IPS DF 6.9 (cell line): ENCODE data around the gene PPP2R2C.

Experiments
- DNase-seq: peaks from one replicate; pipeline ENCODE4 v3.0.0-alpha.2; 2013; ENCODE audit warnings: low read depth, low spot score
- H3K27ac ChIP-seq: one replicate; pipeline ENCODE4 v1.5.1; 2013; ENCODE audit warnings: low read length, control low read depth
- H3K27me3 ChIP-seq: 2 replicates; pipeline ENCODE4 v1.6.1; 2013; ENCODE audit warnings: mild to moderate bottlenecking, low read length; ENCODE audit not compliant: control insufficient read depth, insufficient read depth
- H3K36me3 ChIP-seq: 2 replicates; pipeline ENCODE4 v1.6.1; 2013; ENCODE audit warnings: low read length; ENCODE audit not compliant: control insufficient read depth, insufficient read depth
- H3K4me1 ChIP-seq: 2 replicates; pipeline ENCODE4 v1.6.1; 2013; ENCODE audit warnings: low read length; ENCODE audit not compliant: control insufficient read depth, insufficient read depth
- H3K4me3 ChIP-seq: 2 replicates; pipeline ENCODE4 v1.5.1; 2013; ENCODE audit warnings: mild to moderate bottlenecking, low read length
- H3K9me3 ChIP-seq: 2 replicates; pipeline ENCODE4 v1.6.1; 2013; ENCODE audit warnings: low read length, inconsistent platforms; ENCODE audit not compliant: control insufficient read depth, insufficient read depth
- WGBS: extraction: QIAGEN DNeasy Blood & Tissue Kit; methylation state at CpG from one replicate; pipeline ENCODE4 v1.1.7; 2013; ENCODE audit warnings: mixed read lengths, missing lambda C conversion rate; ENCODE audit not compliant: insufficient read length, insufficient coverage; 5-methylcytosine and 5-hydroxymethylcytosine counted together

Gene PPP2R2C

GRCh38 chr4:6288342-6288741 lies 184.1 kb downstream of the PPP2R2C start:
- no peak overlapping the region for H3K27ac ChIP-seq
- no peak overlapping the region for H3K4me3 ChIP-seq
- DNase-seq, result no peak
- H3K36me3 ChIP-seq, result peaks cover 5% of the 10 kb centered on the region
- WGBS, result no CpG with 5 or more reads among the region's 5 CpGs
- no peaks in the 10 kb centered on the region for H3K9me3 ChIP-seq
- no peaks in the 10 kb centered on the region for H3K27me3 ChIP-seq
- H3K4me1 ChIP-seq, result no peaks in the 10 kb centered on the region

- no peak overlapping the region for H3K27ac ChIP-seq
- no peaks in the 10 kb centered on the region for H3K4me1 ChIP-seq
- no peak overlapping the region for H3K4me3 ChIP-seq
- WGBS, result no CpG with 5 or more reads among the region's 16 CpGs
- no peaks in the 10 kb centered on the region for H3K27me3 ChIP-seq
- DNase-seq, result no peak
- peaks cover 5% of the 10 kb centered on the region for H3K36me3 ChIP-seq
- no peaks in the 10 kb centered on the region for H3K9me3 ChIP-seq
Observed at GRCh38 chr4:6287017-6287788, 185.2 kb downstream of the PPP2R2C start.

- Histone ChIP-seq H3K27me3 (no peaks in the 10 kb centered on the region), H3K4me3 (no peak overlapping the region), H3K9me3 (no peaks in the 10 kb centered on the region), H3K27ac (no peak overlapping the region), H3K4me1 (no peaks in the 10 kb centered on the region), H3K36me3 (peaks cover 11% of the 10 kb centered on the region)
- no CpG with 5 or more reads among the region's 4 CpGs for WGBS
- DNase-seq, result no peak
Observed at GRCh38 chr4:6283282-6283681, 189.1 kb downstream of the PPP2R2C start.

GRCh38 chr4:6282314-6282771 lies 190.1 kb downstream of the PPP2R2C start:
- H3K27me3 ChIP-seq, result no peaks in the 10 kb centered on the region
- DNase-seq, result no peak
- H3K27ac ChIP-seq, result no peak overlapping the region
- no peaks in the 10 kb centered on the region for H3K9me3 ChIP-seq
- H3K36me3 ChIP-seq, result peaks cover 10% of the 10 kb centered on the region
- WGBS, result no CpG with 5 or more reads among the region's 6 CpGs
- H3K4me3 ChIP-seq, result no peak overlapping the region
- no peaks in the 10 kb centered on the region for H3K4me1 ChIP-seq

GRCh38 chr4:6281436-6282313 lies 190.7 kb downstream of the PPP2R2C start:
- WGBS, result no CpG with 5 or more reads among the region's 20 CpGs
- Histone ChIP-seq H3K9me3 (no peaks in the 10 kb centered on the region), H3K36me3 (peaks cover 6% of the 10 kb centered on the region; the same call in 1 of the 2 replicates), H3K4me3 (no peak overlapping the region), H3K4me1 (no peaks in the 10 kb centered on the region), H3K27me3 (no peaks in the 10 kb centered on the region), H3K27ac (no peak overlapping the region)
- no peak for DNase-seq

GRCh38 chr4:6280365-6280996 lies 191.9 kb downstream of the PPP2R2C start:
- whole genome bisulfite sequencing, result no CpG with 5 or more reads among the region's 16 CpGs
- H3K27ac ChIP-seq, result no peak overlapping the region
- no peak overlapping the region for H3K4me3 ChIP-seq
- no peaks in the 10 kb centered on the region for H3K27me3 ChIP-seq
- no peaks in the 10 kb centered on the region for H3K4me1 ChIP-seq
- DNase-seq, result no peak
- peaks cover 6% of the 10 kb centered on the region; the same call in 1 of the 2 replicates for H3K36me3 ChIP-seq
- no peaks in the 10 kb centered on the region for H3K9me3 ChIP-seq

GRCh38 chr4:6279582-6280289 lies 192.7 kb downstream of the PPP2R2C start:
- Histone ChIP-seq H3K27me3 (no peaks in the 10 kb centered on the region), H3K4me1 (no peaks in the 10 kb centered on the region), H3K4me3 (no peak overlapping the region), H3K27ac (no peak overlapping the region), H3K9me3 (no peaks in the 10 kb centered on the region), H3K36me3 (peaks cover 6% of the 10 kb centered on the region; the same call in 1 of the 2 replicates)
- WGBS, result no CpG with 5 or more reads among the region's 14 CpGs
- no peak for DNase-seq

- H3K4me3 ChIP-seq, result no peak overlapping the region
- no peak for DNase-seq
- H3K27ac ChIP-seq, result no peak overlapping the region
- peaks cover 6% of the 10 kb centered on the region; the same call in 1 of the 2 replicates for H3K36me3 ChIP-seq
- no peaks in the 10 kb centered on the region for H3K27me3 ChIP-seq
- no CpG with 5 or more reads among the region's 10 CpGs for WGBS
- no peaks in the 10 kb centered on the region for H3K4me1 ChIP-seq
- H3K9me3 ChIP-seq, result no peaks in the 10 kb centered on the region
Observed at GRCh38 chr4:6278801-6279197, 193.6 kb downstream of the PPP2R2C start.

GRCh38 chr4:6277935-6278800 lies 194.2 kb downstream of the PPP2R2C start:
- Histone ChIP-seq H3K9me3 (no peaks in the 10 kb centered on the region), H3K27ac (no peak overlapping the region), H3K4me1 (no peaks in the 10 kb centered on the region), H3K27me3 (no peaks in the 10 kb centered on the region), H3K4me3 (no peak overlapping the region), H3K36me3 (peaks cover 6% of the 10 kb centered on the region; the same call in 1 of the 2 replicates)
- WGBS, result no CpG with 5 or more reads among the region's 21 CpGs
- DNase-seq, result no peak
